ENCODE measurements around the gene KRT81.

DNA sequence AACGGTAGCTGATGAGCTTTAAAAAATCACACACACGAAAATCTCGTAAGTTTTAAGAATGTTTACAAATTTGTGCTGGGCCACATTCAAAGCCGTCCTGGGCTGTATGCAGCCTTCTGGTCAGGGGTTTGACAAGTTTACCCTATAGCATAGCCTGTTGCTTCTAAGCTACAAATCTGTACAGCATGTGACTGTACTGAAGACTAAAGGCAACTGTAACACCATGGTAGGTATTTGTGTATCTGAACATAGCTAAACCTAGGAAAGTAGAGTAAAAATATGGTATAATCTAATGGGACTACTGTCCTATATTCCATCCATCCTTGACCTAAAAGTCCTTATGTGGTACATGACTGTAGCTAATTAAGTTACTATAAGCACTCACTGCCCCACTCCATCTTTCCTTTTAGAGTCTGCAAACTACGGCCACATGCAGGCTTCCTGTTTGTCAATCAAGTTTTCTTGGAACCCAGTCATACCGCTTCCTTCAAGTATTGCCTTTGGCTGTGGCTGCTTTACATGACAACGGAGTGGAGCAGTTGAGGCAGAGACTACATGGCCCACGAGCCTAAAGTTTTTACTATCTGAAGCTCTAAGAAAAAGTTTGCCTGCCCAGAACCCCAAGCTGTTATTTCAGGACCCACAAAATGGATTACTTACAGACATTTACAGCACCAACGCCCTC lies 39.8 kb downstream of the KRT81 start:
- TF ChIP-seq POLR2AphosphoS5 (IDR thresholded peaks at IDR 0.05; ENCODE audit: borderline replicate concordance, low read depth, low read length) (no peak), EZH2 (IDR thresholded peaks at IDR 0.05) (no peak)
